WTC11 (cell line): ENCODE results near the gene CDK5RAP2.
"Not testable (repeated sequence)": the region's sequence is repeated elsewhere in the genome, so short reads cannot be mapped to it uniquely, and the experiment has no call there.

Experiments used
- SP1 ChIP-seq: sonication (generic); formaldehyde crosslinking; conservative IDR thresholded peaks from 2 replicates; pipeline ENCODE4 v1.8.1; 2022; ENCODE audit warnings: missing genetic modification reagents
- ZBTB21 ChIP-seq: sonication (generic); formaldehyde crosslinking; IDR thresholded peaks from 2 replicates; pipeline ENCODE4 v1.8.1; 2023; ENCODE audit warnings: mild to moderate bottlenecking, missing genetic modification reagents, borderline replicate concordance

DNA sequence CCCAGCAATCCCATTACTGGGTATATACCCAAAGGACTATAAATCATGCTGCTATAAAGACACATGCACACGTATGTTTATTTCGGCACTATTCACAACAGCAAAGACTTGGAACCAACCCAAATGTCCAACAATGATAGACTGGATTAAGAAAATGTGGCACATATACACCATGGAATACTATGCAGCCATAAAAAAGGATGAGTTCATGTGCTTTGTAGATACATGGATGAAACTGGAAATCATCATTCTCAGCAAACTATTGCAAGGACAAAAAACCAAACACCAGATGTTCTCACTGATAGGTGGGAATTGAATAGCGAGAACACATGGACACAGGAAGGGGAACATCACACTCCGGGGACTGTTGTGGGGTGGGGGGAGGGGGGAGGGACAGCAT is 64.0 kb downstream of the CDK5RAP2 start:
- not testable (repeated sequence) for TF ChIP-seq SP1, ZBTB21 (CRISPR knock-in tag)
